ENCODE measurements around the gene SPIN4. TPM values are rescaled to one million over a fixed set of nuclear protein-coding genes. Genes with fewer than 3 reads are reported as not detected.

Gene SPIN4
- total and polyA plus RNA-seq, 2 experiments from 2014 or later: 3.7 to 7.5 TPM

GRCh38 chrX:63330681-63331080, 20.5 kb downstream of the SPIN4 start:
- no peak overlapping the region for H2AFZ ChIP-seq

GRCh38 chrX:63327788-63328187, 23.3 kb downstream of the SPIN4 start:
- Histone ChIP-seq H3K36me3 (replicated peaks; ENCODE audit: insufficient read depth, low read depth) (no peaks in the 10 kb centered on the region), H3K27ac (no peak overlapping the region), H3K4me2 (no peak overlapping the region), H3K9me3 (ENCODE audit: low read depth) (no peaks in the 10 kb centered on the region), H2AFZ (no peak overlapping the region), H3K27me3 (no peaks in the 10 kb centered on the region), H3K9me2 (replicated peaks; ENCODE audit: insufficient read depth) (no peaks in the 10 kb centered on the region), H3K4me1 (ENCODE audit: insufficient read depth) (no peaks in the 10 kb centered on the region), H4K20me1 (ENCODE audit: insufficient read depth, poor library complexity, severe bottlenecking) (no peaks in the 10 kb centered on the region), H3K4me3 (no peak overlapping the region), H3K79me2 (no peaks in the 10 kb centered on the region)
- 73% methylated on average over 2 of the region's 2 CpGs for WGBS (ENCODE audit: low lambda C conversion rate, missing lambda C conversion rate)
- DNase-seq (ENCODE audit: low spot score): no peak
- TF ChIP-seq EZH2 (IDR thresholded peaks at IDR 0.05; ENCODE audit: borderline replicate concordance) (no peak), EZH2phosphoT487 (IDR thresholded peaks at IDR 0.05; ENCODE audit: low read depth, severe bottlenecking, unreplicated experiment) (no peak)

More at GRCh38 chrX:63330681-63331080, 20.5 kb downstream of the SPIN4 start:
- Histone ChIP-seq H3K4me1 (ENCODE audit: insufficient read depth) (no peaks in the 10 kb centered on the region), H4K20me1 (ENCODE audit: insufficient read depth, poor library complexity, severe bottlenecking) (no peaks in the 10 kb centered on the region), H3K9me2 (replicated peaks; ENCODE audit: insufficient read depth) (no peaks in the 10 kb centered on the region), H3K9me3 (ENCODE audit: low read depth) (no peaks in the 10 kb centered on the region), H3K27me3 (no peaks in the 10 kb centered on the region), H3K27ac (no peak overlapping the region), H3K4me3 (no peak overlapping the region), H3K79me2 (no peaks in the 10 kb centered on the region), H3K36me3 (replicated peaks; ENCODE audit: insufficient read depth, low read depth) (no peaks in the 10 kb centered on the region), H3K4me2 (no peak overlapping the region)
- no peak for TF ChIP-seq CTCF (IDR thresholded peaks at IDR 0.05; ENCODE audit: poor library complexity)
- TF ChIP-seq EZH2phosphoT487 (IDR thresholded peaks at IDR 0.05; ENCODE audit: low read depth, severe bottlenecking, unreplicated experiment): no peak
- TF ChIP-seq EZH2 (IDR thresholded peaks at IDR 0.05; ENCODE audit: borderline replicate concordance): no peak
- DNase-seq (ENCODE audit: low spot score): no peak
- 77% methylated on average over 8 of the region's 8 CpGs for WGBS (ENCODE audit: low lambda C conversion rate, missing lambda C conversion rate)

GRCh38 chrX:63299596-63299995, 51.5 kb downstream of the SPIN4 start:
- H2AFZ ChIP-seq: no peak overlapping the region
- H4K20me1 ChIP-seq (ENCODE audit: insufficient read depth, poor library complexity, severe bottlenecking): no peaks in the 10 kb centered on the region
- no peak overlapping the region for H3K4me2 ChIP-seq
- no peaks in the 10 kb centered on the region for H3K36me3 ChIP-seq (replicated peaks; ENCODE audit: insufficient read depth, low read depth)
- DNase-seq (ENCODE audit: low spot score): no peak
- H3K9me2 ChIP-seq (replicated peaks; ENCODE audit: insufficient read depth): no peaks in the 10 kb centered on the region
- H3K79me2 ChIP-seq: no peaks in the 10 kb centered on the region
- H3K27ac ChIP-seq: no peak overlapping the region
- H3K4me3 ChIP-seq: no peak overlapping the region
- TF ChIP-seq EZH2phosphoT487 (IDR thresholded peaks at IDR 0.05; ENCODE audit: low read depth, severe bottlenecking, unreplicated experiment) (no peak), EZH2 (IDR thresholded peaks at IDR 0.05; ENCODE audit: borderline replicate concordance) (no peak), CTCF (IDR thresholded peaks at IDR 0.05; ENCODE audit: poor library complexity) (no peak)
- no peaks in the 10 kb centered on the region for H3K4me1 ChIP-seq (ENCODE audit: insufficient read depth)
- no peaks in the 10 kb centered on the region for H3K9me3 ChIP-seq (ENCODE audit: low read depth)
- WGBS (ENCODE audit: low lambda C conversion rate, missing lambda C conversion rate): 90% methylated on average over 13 of the region's 13 CpGs
- no peaks in the 10 kb centered on the region for H3K27me3 ChIP-seq
